A549 (cell line): ENCODE data around the gene SLC9A9. TPM values are rescaled to one million over a fixed set of nuclear protein-coding genes. Genes with fewer than 3 reads are reported as not detected.

Experiments used
- ATAC-seq, 2 experiments: fragments of 200-7000 bp in 1 of 2; fragments of >200 bp in 1 of 2; cut with Nextera tagmentation in 1 of 2; cut with Tn5 transposase in 1 of 2; 3 replicates each; pipeline versions ENCODE4 v1.8.0 to v1.9.1; 2018 to 2020; ENCODE audit warnings: mild to moderate bottlenecking in 1 of 2, moderate library complexity in 1 of 2
- CTCF ChIA-PET: fragments of 300-600 bp; sonication (Branson Sonifier 250); formaldehyde crosslinking; extraction: SDS; loops from one replicate; lab custom pipeline; 2021; ENCODE audit warnings: antibody characterized with exemption, inconsistent platforms; lab: Yijun Ruan, JAX
- POLR2A ChIA-PET: fragments of 350-600 bp; formaldehyde crosslinking; extraction: SDS; loops from one replicate; lab custom pipeline; 2021; ENCODE audit warnings: antibody characterized with exemption, inconsistent platforms; lab: Yijun Ruan, JAX
- DNase-seq, 2 experiments: peaks; one replicate each; pipeline versions ENCODE4 v3.0.0 to v3.0.0-alpha.2; 2011 to 2016; ENCODE audit warnings: low read depth in 1 of 2, low spot score in 1 of 2
- FAIRE-seq: peaks from 2 replicates; lab custom pipeline; 2011; peaks lifted over from hg19 to GRCh38; lab: Jason Lieb, UNC
- H3K27ac ChIP-seq, 2 experiments: fragments of >200 bp; sonication (Bioruptor Twin); formaldehyde crosslinking; 3 replicates each; pipeline ENCODE4 v1.5.1; 2016 to 2017
- H3K4me1 ChIP-seq: fragments of >200 bp; sonication (Bioruptor Twin); formaldehyde crosslinking; 3 replicates; pipeline ENCODE4 v1.6.1; 2016
- H3K4me2 ChIP-seq: fragments of >200 bp; sonication (Bioruptor Twin); formaldehyde crosslinking; 3 replicates; pipeline ENCODE4 v1.6.1; 2016
- H3K4me3 ChIP-seq: fragments of >200 bp; sonication (Bioruptor Twin); formaldehyde crosslinking; 3 replicates; pipeline ENCODE4 v1.5.1; 2016
- H3K9me3 ChIP-seq: fragments of >200 bp; sonication (Bioruptor Twin); formaldehyde crosslinking; 3 replicates; pipeline ENCODE4 v1.6.1; 2016
- BHLHE40 ChIP-seq: IDR thresholded peaks from 2 replicates; pipeline ENCODE4 v1.6.1; 2012; ENCODE audit warnings: low read depth, low read length, inconsistent platforms
- CBX8 ChIP-seq: fragments of 200-600 bp; sonication (generic); IDR thresholded peaks from 2 replicates; pipeline ENCODE4 v1.6.1; 2016
- CHD4 ChIP-seq: fragments of 200-600 bp; sonication (generic); IDR thresholded peaks from 2 replicates; pipeline ENCODE4 v1.6.1; 2016; ENCODE audit warnings: antibody characterized with exemption, mild to moderate bottlenecking, borderline replicate concordance
- FOSB ChIP-seq: fragments of 250-450 bp; sonication (Bioruptor Pico); IDR thresholded peaks from 2 replicates; pipeline ENCODE4 v1.5.0; 2020; ENCODE audit warnings: mild to moderate bottlenecking, moderate library complexity
- FOXS1 ChIP-seq: fragments of 250-450 bp; sonication (Bioruptor Pico); IDR thresholded peaks from 2 replicates; pipeline ENCODE4 v1.5.0; 2020; ENCODE audit warnings: mild to moderate bottlenecking, moderate library complexity
- HOXA7 ChIP-seq: fragments of 250-450 bp; sonication (Bioruptor Pico); IDR thresholded peaks from 2 replicates; pipeline ENCODE4 v1.5.0; 2020; ENCODE audit warnings: mild to moderate bottlenecking, moderate library complexity
- JUNB ChIP-seq: fragments of >200 bp; sonication (Bioruptor Twin); formaldehyde crosslinking; IDR thresholded peaks from 2 replicates; pipeline ENCODE4 v1.6.1; 2016
- KDM1A ChIP-seq: fragments of 200-600 bp; sonication (generic); IDR thresholded peaks from 2 replicates; pipeline ENCODE4 v1.6.1; 2016; ENCODE audit warnings: low read depth, mild to moderate bottlenecking
- MAFK ChIP-seq: fragments of 450-650 bp; IDR thresholded peaks from 2 replicates; pipeline ENCODE4 v1.6.1; 2014; ENCODE audit not compliant: partially characterized antibody
- MYC ChIP-seq: IDR thresholded peaks from 2 replicates; pipeline ENCODE4 v1.6.1; 2012; ENCODE audit warnings: mild to moderate bottlenecking, inconsistent platforms, low read length, improper control_type of control experiment, borderline replicate concordance
- NFE2L2 ChIP-seq: fragments of 150-350 bp; conservative IDR thresholded peaks from 2 replicates; pipeline ENCODE4 v1.6.1; 2014; ENCODE audit warnings: low read length
- NPAS2 ChIP-seq: fragments of 250-450 bp; sonication (Bioruptor Pico); IDR thresholded peaks from 2 replicates; pipeline ENCODE4 v1.8.0; 2022; ENCODE audit warnings: mild to moderate bottlenecking, moderate library complexity, borderline replicate concordance
- PHF8 ChIP-seq: fragments of 200-600 bp; sonication (generic); IDR thresholded peaks from 2 replicates; pipeline ENCODE4 v1.6.1; 2016; ENCODE audit warnings: low read depth, mild to moderate bottlenecking, antibody characterized with exemption, moderate library complexity, borderline replicate concordance
- POLR2A ChIP-seq: IDR thresholded peaks from 2 replicates; pipeline ENCODE4 v1.6.1; 2012; ENCODE audit warnings: mild to moderate bottlenecking, low read length
- POLR2AphosphoS2 ChIP-seq: conservative IDR thresholded peaks from 2 replicates; pipeline ENCODE4 v1.6.1; 2012; ENCODE audit warnings: low read length, improper control_type of control experiment, inconsistent platforms
- RFX5 ChIP-seq: fragments of 450-650 bp; IDR thresholded peaks from 2 replicates; pipeline ENCODE4 v1.7.1; 2014; ENCODE audit warnings: antibody characterized with exemption, mild to moderate bottlenecking, moderate library complexity
- RNF2 ChIP-seq: fragments of 200-600 bp; sonication (generic); IDR thresholded peaks from 2 replicates; pipeline ENCODE4 v1.6.1; 2016; ENCODE audit warnings: low read depth, mild to moderate bottlenecking, antibody characterized with exemption, moderate library complexity, borderline replicate concordance
- TFCP2L1 ChIP-seq: fragments of 250-450 bp; sonication (Bioruptor Pico); IDR thresholded peaks from 2 replicates; pipeline ENCODE4 v1.5.0; 2021; ENCODE audit warnings: mild to moderate bottlenecking
- ZFP36 ChIP-seq: fragments of 450-650 bp; IDR thresholded peaks from 2 replicates; pipeline ENCODE4 v1.6.1; 2014; ENCODE audit warnings: borderline replicate concordance; ENCODE audit not compliant: partially characterized antibody
- ZNF302 ChIP-seq: fragments of 250-450 bp; sonication (Bioruptor Pico); IDR thresholded peaks from 2 replicates; pipeline ENCODE4 v1.9.0; 2021; ENCODE audit warnings: inconsistent platforms, mild to moderate bottlenecking, moderate library complexity
- ZSCAN20 ChIP-seq: fragments of 250-450 bp; sonication (Bioruptor Pico); IDR thresholded peaks from 2 replicates; pipeline ENCODE4 v1.8.0; 2022; ENCODE audit warnings: mild to moderate bottlenecking, moderate library complexity
- WGBS: methylation state at CpG from one replicate; pipeline ENCODE4 v1.1.6; 2017; ENCODE audit errors: missing lambda C conversion rate; 5-methylcytosine and 5-hydroxymethylcytosine counted together
- polyA plus RNA-seq, 4 experiments: library from polyadenylated mRNA; depleted of rRNA in 3 of 4; stranded (reverse); fragments of >200 nt; fragmentation: RNase III in 1 of 4; extraction: RNeasy Plus Mini Kit Qiagen cat#74134 plus additional on column Dnase treatment in 1 of 4; gene quantifications; 2 replicates in 3 of 4; 3 replicates in 1 of 4; pipeline ENCODE4 v1.2.3, GENCODE V29; 2011 to 2017
- TF ChIP-seq, protein P1 (sequence below): fragments of 250-450 bp; sonication (Bioruptor Pico); IDR thresholded peaks from 2 replicates; pipeline ENCODE4 v1.5.0; 2020; ENCODE audit warnings: low read depth, mild to moderate bottlenecking, moderate library complexity
- TF ChIP-seq, protein P2 (sequence below): fragments of 250-450 bp; sonication (Bioruptor Pico); IDR thresholded peaks from 2 replicates; pipeline ENCODE4 v1.5.0; 2021; ENCODE audit warnings: mild to moderate bottlenecking, moderate library complexity, borderline replicate concordance
- TF ChIP-seq, protein P3 (sequence below): fragments of 150-350 bp; IDR thresholded peaks from 2 replicates; pipeline ENCODE4 v1.6.1; 2014; ENCODE audit warnings: low read depth, mild to moderate bottlenecking, low read length
- TF ChIP-seq, protein P4 (sequence below): fragments of 450-650 bp; IDR thresholded peaks from 2 replicates; pipeline ENCODE4 v1.6.1; 2014; ENCODE audit warnings: antibody characterized with exemption

SLC9A9 gene
- polyA plus RNA-seq, 2 of the 4 experiments (the other 2 are of a cell fraction) = 0.10 to 0.32 TPM

DNA sequence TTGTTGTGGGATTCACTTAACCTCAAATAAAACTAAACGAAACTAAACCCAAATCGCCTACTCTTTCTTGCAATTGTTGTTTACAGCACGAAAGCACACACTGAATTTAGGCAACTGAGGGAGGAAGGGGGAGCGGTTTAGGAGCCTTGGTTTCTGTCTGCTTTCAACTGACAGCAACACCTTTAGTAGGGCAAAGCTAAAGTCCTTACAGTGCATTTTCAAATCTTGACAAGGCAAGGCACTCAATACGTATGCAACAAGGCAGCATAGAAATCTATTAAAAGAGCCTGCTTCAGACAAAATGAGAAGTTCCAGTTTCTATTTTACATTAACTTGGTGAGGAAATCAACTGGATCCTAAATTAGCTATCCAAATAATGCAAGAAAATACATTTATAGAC, 554.1 kb downstream of the SLC9A9 start:
- FAIRE-seq = no peak
- H3K4me2 ChIP-seq = no peak overlapping the region
- ChIA-PET POLR2A (no interaction called here), CTCF (interaction anchor here (0.7 kb wide), 1 partner anchor 18 kb away, joined by 3 read pairs; no protein-coding TSS in a partner anchor)
- no peak overlapping the region for H3K4me3 ChIP-seq
- no peak overlapping the region for H3K27ac ChIP-seq
- no peak for ATAC-seq
- no peaks in the 10 kb centered on the region for H3K4me1 ChIP-seq
- TF ChIP-seq HOXA7 (CRISPR knock-in tag) = no peak
- no peak for TF ChIP-seq POLR2A
- TF ChIP-seq, protein P1, sequence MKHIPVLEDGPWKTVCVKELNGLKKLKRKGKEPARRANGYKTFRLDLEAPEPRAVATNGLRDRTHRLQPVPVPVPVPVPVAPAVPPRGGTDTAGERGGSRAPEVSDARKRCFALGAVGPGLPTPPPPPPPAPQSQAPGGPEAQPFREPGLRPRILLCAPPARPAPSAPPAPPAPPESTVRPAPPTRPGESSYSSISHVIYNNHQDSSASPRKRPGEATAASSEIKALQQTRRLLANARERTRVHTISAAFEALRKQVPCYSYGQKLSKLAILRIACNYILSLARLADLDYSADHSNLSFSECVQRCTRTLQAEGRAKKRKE (CRISPR knock-in tag) = no peak
- no peak for TF ChIP-seq RNF2
- TF ChIP-seq ZNF302 (CRISPR knock-in tag) = no peak
- no peak for TF ChIP-seq ZSCAN20
- TF ChIP-seq FOSB (CRISPR knock-in tag) = no peak
- TF ChIP-seq MAFK = no peak
- TF ChIP-seq KDM1A = no peak
- TF ChIP-seq JUNB = no peak
- H3K9me3 ChIP-seq = no peaks in the 10 kb centered on the region
- no peak for DNase-seq
- 52% methylated on average over 5 of the region's 5 CpGs for WGBS

DNA sequence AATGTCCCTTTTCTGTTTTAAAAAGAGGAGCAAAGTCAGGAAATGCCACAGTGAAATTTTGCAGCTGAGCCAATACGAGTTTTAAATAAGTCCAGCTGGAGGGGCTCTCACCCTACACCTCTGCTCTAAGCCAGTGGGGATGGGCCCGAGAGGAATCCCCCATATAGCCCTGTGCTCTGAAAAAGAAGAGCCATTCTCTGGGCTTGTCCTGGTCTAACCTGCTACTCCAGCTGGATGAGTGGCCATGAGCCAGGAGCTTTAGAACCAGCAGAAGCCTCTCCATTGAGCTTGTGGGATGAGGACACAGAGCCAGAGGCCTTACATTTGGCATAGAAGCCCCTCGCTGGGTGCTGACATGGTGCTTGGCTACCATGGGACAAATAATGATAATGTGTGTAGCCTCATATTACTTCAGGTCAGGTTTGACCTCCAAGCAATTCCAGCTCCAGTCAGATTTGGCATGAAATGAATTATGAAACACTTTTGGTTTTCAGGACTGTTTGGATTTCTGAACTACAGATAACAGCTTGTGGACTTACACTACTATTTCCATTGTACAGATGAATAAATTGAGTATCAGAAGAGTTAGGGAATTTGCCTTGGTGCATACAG, 556.3 kb downstream of the SLC9A9 start:
- no peak overlapping the region for H3K4me3 ChIP-seq
- no peak overlapping the region for H3K27ac ChIP-seq
- TF ChIP-seq, protein P2, sequence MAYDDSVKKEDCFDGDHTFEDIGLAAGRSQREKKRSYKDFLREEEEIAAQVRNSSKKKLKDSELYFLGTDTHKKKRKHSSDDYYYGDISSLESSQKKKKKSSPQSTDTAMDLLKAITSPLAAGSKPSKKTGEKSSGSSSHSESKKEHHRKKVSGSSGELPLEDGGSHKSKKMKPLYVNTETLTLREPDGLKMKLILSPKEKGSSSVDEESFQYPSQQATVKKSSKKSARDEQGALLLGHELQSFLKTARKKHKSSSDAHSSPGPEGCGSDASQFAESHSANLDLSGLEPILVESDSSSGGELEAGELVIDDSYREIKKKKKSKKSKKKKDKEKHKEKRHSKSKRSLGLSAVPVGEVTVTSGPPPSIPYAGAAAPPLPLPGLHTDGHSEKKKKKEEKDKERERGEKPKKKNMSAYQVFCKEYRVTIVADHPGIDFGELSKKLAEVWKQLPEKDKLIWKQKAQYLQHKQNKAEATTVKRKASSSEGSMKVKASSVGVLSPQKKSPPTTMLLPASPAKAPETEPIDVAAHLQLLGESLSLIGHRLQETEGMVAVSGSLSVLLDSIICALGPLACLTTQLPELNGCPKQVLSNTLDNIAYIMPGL (CRISPR knock-in tag) = no peak
- TF ChIP-seq ZFP36 = no peak
- TF ChIP-seq BHLHE40 = no peak
- TF ChIP-seq, protein P1 (CRISPR knock-in tag) = no peak
- POLR2A ChIA-PET = no interaction called here
- H3K9me3 ChIP-seq = no peaks in the 10 kb centered on the region
- ATAC-seq (no peak), FAIRE-seq (no peak), DNase-seq (no peak)
- 8% methylated on average over 3 of the region's 3 CpGs for WGBS
- no peak overlapping the region for H3K4me2 ChIP-seq
- CTCF ChIA-PET = interaction anchor here (0.8 to 1.4 kb wide), 2 partner anchors 12 to 24 kb away, joined by 3 to 4 read pairs; no protein-coding TSS in a partner anchor
- no peaks in the 10 kb centered on the region for H3K4me1 ChIP-seq

DNA sequence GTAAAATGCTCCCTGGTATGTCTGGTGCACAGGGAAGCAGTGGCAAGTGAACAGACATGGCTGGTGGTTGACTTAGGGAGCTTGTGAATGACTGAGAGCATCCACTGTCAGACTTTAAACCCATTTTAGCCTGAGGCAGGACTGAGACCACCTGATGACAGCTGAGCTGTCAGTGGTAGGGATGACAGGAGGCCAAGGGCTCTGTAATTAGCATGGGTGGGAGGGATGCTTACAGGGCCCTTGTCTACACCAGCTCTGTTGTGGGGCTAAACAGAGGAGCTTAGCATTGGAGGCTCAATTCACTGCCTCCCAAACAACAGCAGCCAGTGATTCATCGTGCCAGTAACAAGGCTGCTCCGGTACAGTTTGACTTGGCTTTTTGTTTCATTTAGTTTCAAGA, 559.3 kb downstream of the SLC9A9 start:
- ChIA-PET POLR2A (no interaction called here), CTCF (no interaction called here)
- TF ChIP-seq, protein P3, sequence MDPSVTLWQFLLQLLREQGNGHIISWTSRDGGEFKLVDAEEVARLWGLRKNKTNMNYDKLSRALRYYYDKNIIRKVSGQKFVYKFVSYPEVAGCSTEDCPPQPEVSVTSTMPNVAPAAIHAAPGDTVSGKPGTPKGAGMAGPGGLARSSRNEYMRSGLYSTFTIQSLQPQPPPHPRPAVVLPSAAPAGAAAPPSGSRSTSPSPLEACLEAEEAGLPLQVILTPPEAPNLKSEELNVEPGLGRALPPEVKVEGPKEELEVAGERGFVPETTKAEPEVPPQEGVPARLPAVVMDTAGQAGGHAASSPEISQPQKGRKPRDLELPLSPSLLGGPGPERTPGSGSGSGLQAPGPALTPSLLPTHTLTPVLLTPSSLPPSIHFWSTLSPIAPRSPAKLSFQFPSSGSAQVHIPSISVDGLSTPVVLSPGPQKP = no peak
- no peak for TF ChIP-seq FOSB (CRISPR knock-in tag)
- no peak for TF ChIP-seq NFE2L2
- no peak for TF ChIP-seq POLR2AphosphoS2
- TF ChIP-seq TFCP2L1 (CRISPR knock-in tag) = no peak
- no peak for TF ChIP-seq MYC
- TF ChIP-seq, protein P4, sequence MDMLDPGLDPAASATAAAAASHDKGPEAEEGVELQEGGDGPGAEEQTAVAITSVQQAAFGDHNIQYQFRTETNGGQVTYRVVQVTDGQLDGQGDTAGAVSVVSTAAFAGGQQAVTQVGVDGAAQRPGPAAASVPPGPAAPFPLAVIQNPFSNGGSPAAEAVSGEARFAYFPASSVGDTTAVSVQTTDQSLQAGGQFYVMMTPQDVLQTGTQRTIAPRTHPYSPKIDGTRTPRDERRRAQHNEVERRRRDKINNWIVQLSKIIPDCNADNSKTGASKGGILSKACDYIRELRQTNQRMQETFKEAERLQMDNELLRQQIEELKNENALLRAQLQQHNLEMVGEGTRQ = no peak
- no peak for TF ChIP-seq CHD4
- TF ChIP-seq PHF8 = no peak
- no peak for TF ChIP-seq ZFP36
- TF ChIP-seq POLR2A = no peak
- no peak for TF ChIP-seq FOXS1 (CRISPR knock-in tag)
- no peak for TF ChIP-seq ZSCAN20
- no peak for TF ChIP-seq RNF2
- TF ChIP-seq RFX5 = no peak
- TF ChIP-seq CBX8 = no peak
- no peak for TF ChIP-seq NPAS2 (CRISPR knock-in tag)
- no peak overlapping the region for H3K4me3 ChIP-seq
- no peak overlapping the region for H3K4me2 ChIP-seq
- FAIRE-seq = no peak
- no peak overlapping the region for H3K27ac ChIP-seq
- no peaks in the 10 kb centered on the region for H3K9me3 ChIP-seq
- no peak; a peak in 1 of 6 replicates for ATAC-seq
- no peaks in the 10 kb centered on the region for H3K4me1 ChIP-seq
- DNase-seq = no peak
- WGBS = 2% methylated on average over 2 of the region's 2 CpGs
